ENCODE results near the gene NDC80.
A peak's percentile ranks its signal among the peaks of the same experiment; 100 is the strongest.

The NDC80 gene

DNA sequence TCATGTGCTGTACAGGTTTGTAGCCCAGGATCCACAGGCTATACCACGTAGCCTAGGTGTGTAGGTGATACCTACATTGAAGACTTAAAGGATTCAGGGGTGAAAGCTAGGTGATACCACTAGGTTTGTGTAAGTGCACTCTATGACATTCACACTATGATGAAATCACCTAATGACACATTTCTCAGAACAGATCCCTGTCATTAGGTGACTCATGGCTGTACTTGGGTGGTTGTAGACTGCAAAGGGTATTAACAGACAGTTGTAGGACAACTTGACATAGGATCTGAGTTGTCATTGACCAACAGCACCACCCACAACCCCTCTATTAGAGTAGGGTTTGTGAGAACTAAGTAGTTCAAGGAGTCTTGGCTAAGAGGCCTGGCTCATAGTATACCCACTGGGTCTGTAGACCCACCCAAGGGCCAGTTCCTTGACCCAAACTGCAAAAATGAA lies 56.5 kb downstream of the NDC80 start:
- Histone ChIP-seq H3K36me3 (ENCODE audit: control insufficient read depth in 1 of 2, insufficient read depth in 2 of 2, low read length in 2 of 2) (no peaks in the 10 kb centered on the region), H3K4me1 (ENCODE audit: control insufficient read depth in 1 of 2, insufficient read depth in 2 of 2, low read length in 2 of 2) (no peaks in the 10 kb centered on the region), H3K9me3 (ENCODE audit: control insufficient read depth in 1 of 2, low read length in 2 of 2) (no peaks in the 10 kb centered on the region), H3K27me3 (ENCODE audit: low read depth, low read length) (no peaks in the 10 kb centered on the region), H3K4me3 (ENCODE audit: low read depth in 1 of 2, low read length in 2 of 2) (no peak overlapping the region), H3K27ac (ENCODE audit: low read length) (no peak overlapping the region)

DNA sequence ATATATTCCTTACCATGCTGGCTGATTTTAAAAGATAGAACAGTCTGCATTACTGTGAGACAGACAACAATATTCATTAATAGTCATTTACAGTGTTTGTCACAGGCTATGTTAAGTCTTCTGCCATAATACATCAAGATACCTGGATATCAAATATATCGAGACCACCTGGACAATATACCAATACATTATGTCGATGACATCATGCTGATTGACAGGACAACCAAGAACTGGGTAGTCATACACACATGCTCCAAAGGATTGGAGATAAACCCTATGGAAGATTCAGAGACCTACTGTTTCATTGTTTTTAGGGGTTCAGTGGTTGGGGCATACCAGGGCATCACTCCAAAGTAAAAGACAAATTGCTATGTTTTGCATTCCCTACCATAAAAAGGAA lies 57.6 kb downstream of the NDC80 start:
- Histone ChIP-seq H3K4me3 (ENCODE audit: low read depth in 1 of 2, low read length in 2 of 2) (no peak overlapping the region), H3K36me3 (ENCODE audit: control insufficient read depth in 1 of 2, insufficient read depth in 2 of 2, low read length in 2 of 2) (no peaks in the 10 kb centered on the region), H3K27ac (ENCODE audit: low read length) (no peak overlapping the region), H3K9me3 (ENCODE audit: control insufficient read depth in 1 of 2, low read length in 2 of 2) (no peaks in the 10 kb centered on the region), H3K4me1 (ENCODE audit: control insufficient read depth in 1 of 2, insufficient read depth in 2 of 2, low read length in 2 of 2) (no peaks in the 10 kb centered on the region), H3K27me3 (ENCODE audit: low read depth, low read length) (no peaks in the 10 kb centered on the region)

DNA sequence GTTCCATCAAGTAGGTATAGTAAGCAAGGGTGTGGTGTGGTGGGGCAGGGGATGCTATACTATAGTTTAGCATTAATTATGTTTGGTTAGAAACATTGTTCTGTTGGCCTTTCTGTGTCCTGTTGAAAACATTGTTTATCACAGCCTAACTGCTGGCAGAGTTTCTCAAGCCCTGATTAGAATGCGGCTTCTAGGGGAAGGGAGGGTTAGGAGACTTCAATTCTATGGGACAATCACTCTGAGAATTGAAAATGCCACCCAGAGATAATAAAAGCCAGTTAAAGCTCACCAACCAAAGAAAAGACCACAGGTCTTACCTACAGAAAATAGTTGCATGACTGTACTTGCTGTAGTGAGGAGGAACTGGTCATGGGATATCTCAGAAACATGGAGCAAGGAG lies 64.2 kb downstream of the NDC80 start:
- Histone ChIP-seq H3K9me3 (ENCODE audit: control insufficient read depth in 1 of 2, low read length in 2 of 2) (no peaks in the 10 kb centered on the region), H3K27ac (ENCODE audit: low read length) (no peak overlapping the region), H3K36me3 (ENCODE audit: control insufficient read depth in 1 of 2, insufficient read depth in 2 of 2, low read length in 2 of 2) (no peaks in the 10 kb centered on the region), H3K4me1 (ENCODE audit: control insufficient read depth in 1 of 2, insufficient read depth in 2 of 2, low read length in 2 of 2) (no peaks in the 10 kb centered on the region), H3K4me3 (ENCODE audit: low read depth in 1 of 2, low read length in 2 of 2) (no peak overlapping the region), H3K27me3 (ENCODE audit: low read depth, low read length) (no peaks in the 10 kb centered on the region)

DNA sequence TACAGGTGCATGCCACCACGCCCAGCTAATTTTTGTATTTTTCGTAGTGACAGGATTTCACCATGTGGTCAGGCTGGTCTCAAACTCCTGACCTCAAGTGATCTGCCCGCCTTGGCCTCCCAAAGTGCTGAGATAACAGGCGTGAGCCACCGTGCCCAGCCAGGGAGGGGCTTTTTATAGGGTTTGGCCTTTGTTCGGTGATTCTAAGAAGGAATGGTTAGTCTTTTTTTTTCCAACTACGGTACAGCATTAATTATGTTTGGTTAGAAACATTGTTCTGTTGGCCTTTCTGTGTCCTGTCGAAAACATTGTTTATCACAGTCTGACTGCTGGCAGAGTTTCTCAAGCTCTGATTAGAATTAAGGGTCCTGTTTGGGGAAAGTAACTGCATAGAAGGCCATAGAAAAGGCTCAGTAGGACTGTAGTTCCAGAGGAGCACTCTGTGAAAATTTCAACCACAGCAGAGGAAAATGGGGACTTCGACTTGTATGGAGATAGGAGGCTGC lies 64.8 kb downstream of the NDC80 start:
- Histone ChIP-seq H3K36me3 (ENCODE audit: control insufficient read depth in 1 of 2, insufficient read depth in 2 of 2, low read length in 2 of 2) (no peaks in the 10 kb centered on the region), H3K9me3 (ENCODE audit: control insufficient read depth in 1 of 2, low read length in 2 of 2) (no peaks in the 10 kb centered on the region), H3K27ac (ENCODE audit: low read length) (peak overlapping the region; percentile 82), H3K4me3 (ENCODE audit: low read depth in 1 of 2, low read length in 2 of 2) (peak overlapping the region; percentile 18 to 26), H3K27me3 (ENCODE audit: low read depth, low read length) (no peaks in the 10 kb centered on the region), H3K4me1 (ENCODE audit: control insufficient read depth in 1 of 2, insufficient read depth in 2 of 2, low read length in 2 of 2) (no peaks in the 10 kb centered on the region)

DNA sequence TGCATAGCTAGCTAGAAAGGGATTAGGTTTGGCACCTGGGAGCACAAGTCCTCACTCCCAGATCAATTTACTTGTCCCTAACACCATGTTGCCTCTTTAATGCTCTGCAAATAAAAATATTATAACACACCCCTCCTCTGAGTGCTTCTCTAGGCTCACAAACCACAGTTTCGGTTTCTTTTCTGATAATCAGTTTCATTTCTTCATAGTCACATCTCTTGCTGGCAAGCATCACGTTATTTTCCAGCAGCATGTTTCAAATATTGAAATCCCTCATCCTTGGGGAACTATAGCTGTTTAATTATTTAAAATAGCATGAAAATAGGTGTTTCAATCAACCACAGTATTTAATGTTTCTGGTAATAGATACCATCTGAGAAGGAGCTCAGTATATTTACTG lies 70.3 kb downstream of the NDC80 start:
- H3K4me3 ChIP-seq (ENCODE audit: low read depth in 1 of 2, low read length in 2 of 2) = peak overlapping the region in 1 of 2 donors; percentile 34
- H3K27ac ChIP-seq (ENCODE audit: low read length) = peak overlapping the region; percentile 45

DNA sequence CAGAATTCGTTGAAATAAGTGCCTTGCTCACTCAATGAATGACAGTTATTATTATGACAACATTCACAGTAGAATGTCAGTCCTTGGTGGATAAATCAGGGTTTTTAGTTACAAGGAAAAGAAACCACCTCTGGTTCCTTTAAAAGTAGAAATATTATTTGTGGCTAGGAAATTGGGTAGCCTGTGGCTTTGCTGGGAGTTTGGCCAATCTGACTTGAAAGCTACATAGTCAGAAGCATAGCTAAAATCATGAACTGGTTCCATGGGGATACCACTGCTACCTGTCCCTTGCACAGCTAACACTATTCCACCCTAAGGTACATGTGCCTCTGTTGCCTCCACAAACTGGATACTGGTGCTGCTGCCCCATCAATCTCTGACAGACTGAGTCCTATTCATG lies 71.4 kb downstream of the NDC80 start:
- Histone ChIP-seq H3K27ac (ENCODE audit: low read length) (no peak overlapping the region), H3K36me3 (ENCODE audit: control insufficient read depth in 1 of 2, insufficient read depth in 2 of 2, low read length in 2 of 2) (no peaks in the 10 kb centered on the region)

More for the DNA sequence above, 70.3 kb downstream of the NDC80 start:
- Histone ChIP-seq H3K27me3 (ENCODE audit: low read depth, low read length) (no peaks in the 10 kb centered on the region), H3K4me1 (ENCODE audit: control insufficient read depth in 1 of 2, insufficient read depth in 2 of 2, low read length in 2 of 2) (peaks cover 0 to 3% of the 10 kb centered on the region in 2 donors), H3K9me3 (ENCODE audit: control insufficient read depth in 1 of 2, low read length in 2 of 2) (no peaks in the 10 kb centered on the region), H3K36me3 (ENCODE audit: control insufficient read depth in 1 of 2, insufficient read depth in 2 of 2, low read length in 2 of 2) (no peaks in the 10 kb centered on the region)

DNA sequence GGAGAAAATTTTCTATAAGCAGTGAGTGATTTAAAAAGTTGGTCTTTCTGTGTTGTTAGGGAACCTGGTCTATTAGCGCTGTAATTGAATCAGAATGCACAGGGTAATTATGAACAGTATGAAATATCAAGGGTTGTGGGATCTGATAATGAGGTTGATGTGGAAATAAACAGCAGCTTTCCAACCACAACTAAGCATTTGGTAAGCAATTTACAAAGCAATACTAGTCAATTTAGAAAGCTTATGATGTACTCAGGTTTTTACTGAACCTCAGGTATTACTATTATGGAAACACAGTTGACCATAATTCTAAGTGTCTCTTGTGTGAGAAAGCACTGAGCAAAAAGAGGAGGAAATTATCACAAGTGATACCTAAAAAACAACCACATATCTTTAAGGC lies 73.2 kb downstream of the NDC80 start:
- H3K36me3 ChIP-seq (ENCODE audit: control insufficient read depth in 1 of 2, insufficient read depth in 2 of 2, low read length in 2 of 2) = no peaks in the 10 kb centered on the region
- no peaks in the 10 kb centered on the region for H3K27me3 ChIP-seq (ENCODE audit: low read depth, low read length)
- H3K4me1 ChIP-seq (ENCODE audit: control insufficient read depth in 1 of 2, insufficient read depth in 2 of 2, low read length in 2 of 2) = peaks cover 0 to 3% of the 10 kb centered on the region in 2 donors
- H3K9me3 ChIP-seq (ENCODE audit: control insufficient read depth in 1 of 2, low read length in 2 of 2) = no peaks in the 10 kb centered on the region
- no peak overlapping the region for H3K27ac ChIP-seq (ENCODE audit: low read length)
- no peak overlapping the region for H3K4me3 ChIP-seq (ENCODE audit: low read depth in 1 of 2, low read length in 2 of 2)

More for the DNA sequence above, 71.4 kb downstream of the NDC80 start:
- Histone ChIP-seq H3K4me1 (ENCODE audit: control insufficient read depth in 1 of 2, insufficient read depth in 2 of 2, low read length in 2 of 2) (peaks cover 0 to 3% of the 10 kb centered on the region in 2 donors), H3K4me3 (ENCODE audit: low read depth in 1 of 2, low read length in 2 of 2) (no peak overlapping the region), H3K27me3 (ENCODE audit: low read depth, low read length) (no peaks in the 10 kb centered on the region), H3K9me3 (ENCODE audit: control insufficient read depth in 1 of 2, low read length in 2 of 2) (no peaks in the 10 kb centered on the region)

DNA sequence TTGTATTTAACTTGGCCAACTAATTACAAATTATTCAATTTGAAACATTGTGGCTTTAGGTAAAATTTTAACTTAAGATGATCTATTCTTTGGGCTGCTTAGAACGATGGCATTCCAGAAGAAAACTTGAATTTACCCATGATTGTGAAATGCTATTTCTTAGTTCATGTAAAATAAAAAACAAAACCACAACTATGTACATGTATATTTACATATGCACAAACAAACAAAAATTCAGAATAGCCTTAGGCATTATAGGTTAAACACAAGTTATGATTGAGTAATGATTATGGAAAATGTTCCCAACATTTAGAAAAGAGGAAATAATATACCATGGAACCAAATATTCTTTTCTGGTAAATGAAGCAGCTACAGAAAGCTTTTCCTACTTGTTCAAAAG lies 80.6 kb downstream of the NDC80 start:
- Histone ChIP-seq H3K27ac (ENCODE audit: low read length) (no peak overlapping the region), H3K9me3 (ENCODE audit: control insufficient read depth in 1 of 2, low read length in 2 of 2) (no peaks in the 10 kb centered on the region), H3K4me1 (ENCODE audit: control insufficient read depth in 1 of 2, insufficient read depth in 2 of 2, low read length in 2 of 2) (peaks cover 0 to 5% of the 10 kb centered on the region in 2 donors), H3K27me3 (ENCODE audit: low read depth, low read length) (no peaks in the 10 kb centered on the region), H3K4me3 (ENCODE audit: low read depth in 1 of 2, low read length in 2 of 2) (no peak overlapping the region), H3K36me3 (ENCODE audit: control insufficient read depth in 1 of 2, insufficient read depth in 2 of 2, low read length in 2 of 2) (no peaks in the 10 kb centered on the region)

DNA sequence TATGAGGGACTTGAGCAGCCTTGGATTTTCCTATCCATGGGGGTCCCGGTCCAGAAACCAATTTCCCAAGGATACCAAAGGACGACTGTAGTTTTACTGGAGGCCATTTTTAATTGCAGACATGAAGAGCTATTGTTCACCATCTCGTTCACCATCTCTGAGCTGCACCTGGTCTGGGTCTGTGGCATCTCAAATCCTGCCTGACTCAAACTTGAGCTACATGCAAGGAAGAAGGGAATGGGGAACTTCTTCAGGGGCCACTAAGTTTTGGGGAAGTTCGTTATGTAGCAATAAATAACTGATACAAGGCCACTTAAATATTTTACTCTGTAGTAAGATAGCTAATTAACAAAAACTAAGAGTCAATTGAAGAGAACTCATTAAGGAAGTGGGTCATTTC lies 82.1 kb downstream of the NDC80 start:
- H3K36me3 ChIP-seq (ENCODE audit: control insufficient read depth in 1 of 2, insufficient read depth in 2 of 2, low read length in 2 of 2) = no peaks in the 10 kb centered on the region
- H3K4me1 ChIP-seq (ENCODE audit: control insufficient read depth in 1 of 2, insufficient read depth in 2 of 2, low read length in 2 of 2) = peaks cover 7 to 9% of the 10 kb centered on the region in 2 donors
- no peaks in the 10 kb centered on the region for H3K9me3 ChIP-seq (ENCODE audit: control insufficient read depth in 1 of 2, low read length in 2 of 2)
- H3K27me3 ChIP-seq (ENCODE audit: low read depth, low read length) = no peaks in the 10 kb centered on the region
- H3K27ac ChIP-seq (ENCODE audit: low read length) = no peak overlapping the region
- no peak overlapping the region for H3K4me3 ChIP-seq (ENCODE audit: low read depth in 1 of 2, low read length in 2 of 2)

DNA sequence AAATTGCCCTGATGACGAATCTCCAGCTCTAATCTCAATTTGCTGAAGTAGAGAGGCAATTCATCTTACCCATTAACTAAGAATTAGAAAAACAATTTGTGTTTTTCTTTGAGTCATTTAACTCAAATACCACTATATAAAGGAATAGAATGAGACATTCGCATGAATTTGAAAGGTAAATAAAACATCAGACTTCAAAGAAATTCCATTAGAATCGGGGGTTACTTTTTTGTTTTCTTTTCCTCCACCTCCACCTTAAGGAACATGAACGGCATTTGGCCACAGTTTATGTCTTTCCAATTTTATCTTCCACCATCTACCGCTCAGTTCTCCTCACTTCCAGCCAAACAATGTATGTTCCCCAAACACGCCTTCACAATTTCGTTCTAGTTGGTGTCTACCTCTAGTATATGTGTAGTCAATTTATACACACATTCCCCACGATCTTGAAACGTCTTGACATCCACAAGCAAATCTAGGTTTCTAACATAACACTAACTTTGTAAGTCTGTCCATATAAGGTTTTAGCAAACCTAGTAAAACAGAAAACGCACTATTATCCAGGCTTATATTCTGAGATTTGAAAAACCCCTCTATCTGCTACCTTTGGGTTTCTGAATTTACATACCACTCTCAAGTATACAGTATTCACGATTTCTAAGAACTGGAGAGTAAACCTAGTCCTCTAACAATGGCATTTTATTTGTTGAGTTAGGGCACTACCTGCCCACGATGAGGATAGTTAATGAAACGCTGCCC lies 83.0 kb downstream of the NDC80 start:
- peak overlapping the region; percentile 70 to 90 for H3K4me3 ChIP-seq (ENCODE audit: low read depth in 1 of 2, low read length in 2 of 2)
- no peaks in the 10 kb centered on the region for H3K36me3 ChIP-seq (ENCODE audit: control insufficient read depth in 1 of 2, insufficient read depth in 2 of 2, low read length in 2 of 2)
- peak overlapping the region; percentile 84 for H3K27ac ChIP-seq (ENCODE audit: low read length)
- peaks cover 9 to 16% of the 10 kb centered on the region in 2 donors for H3K4me1 ChIP-seq (ENCODE audit: control insufficient read depth in 1 of 2, insufficient read depth in 2 of 2, low read length in 2 of 2)
- H3K27me3 ChIP-seq (ENCODE audit: low read depth, low read length) = no peaks in the 10 kb centered on the region
- H3K9me3 ChIP-seq (ENCODE audit: control insufficient read depth in 1 of 2, low read length in 2 of 2) = no peaks in the 10 kb centered on the region

DNA sequence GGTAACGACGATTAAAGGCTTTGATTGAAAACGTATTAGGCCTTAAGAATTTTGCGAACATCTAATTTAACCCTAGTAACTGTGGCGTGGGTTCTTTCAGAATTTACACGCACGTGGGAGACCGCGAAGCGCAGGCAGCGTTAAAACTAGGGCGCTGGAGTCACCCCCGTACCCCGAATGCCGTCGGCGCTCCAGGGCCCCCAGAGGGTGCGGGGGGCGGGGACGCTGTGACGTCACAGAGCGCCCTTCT lies 83.5 kb downstream of the NDC80 start:
- Histone ChIP-seq H3K9me3 (ENCODE audit: control insufficient read depth in 1 of 2, low read length in 2 of 2) (no peaks in the 10 kb centered on the region), H3K36me3 (ENCODE audit: control insufficient read depth in 1 of 2, insufficient read depth in 2 of 2, low read length in 2 of 2) (no peaks in the 10 kb centered on the region), H3K27ac (ENCODE audit: low read length) (peak overlapping the region; percentile 84), H3K4me1 (ENCODE audit: control insufficient read depth in 1 of 2, insufficient read depth in 2 of 2, low read length in 2 of 2) (peaks cover 12 to 16% of the 10 kb centered on the region in 2 donors), H3K4me3 (ENCODE audit: low read depth in 1 of 2, low read length in 2 of 2) (peak overlapping the region; percentile 70 to 90), H3K27me3 (ENCODE audit: low read depth, low read length) (no peaks in the 10 kb centered on the region)
